Neural cell (in vitro differentiated cells): ENCODE measurements around the gene ATP7B. TPM values are rescaled to one million over a fixed set of nuclear protein-coding genes. Genes with fewer than 3 reads are reported as not detected.

Experiments used
- H2AFZ ChIP-seq: fragments of 200-600, 300-800 bp; sonication (generic), shearing (Covaris generic); 2 replicates; pipeline ENCODE4 v1.6.0; 2014; ENCODE audit warnings: low read depth, mild to moderate bottlenecking, antibody characterized with exemption, low read length, moderate library complexity
- H3F3A ChIP-seq: fragments of 200-600 bp; shearing (Covaris generic); 2 replicates; pipeline ENCODE4 v1.6.1; 2016; ENCODE audit warnings: mild to moderate bottlenecking, moderate library complexity, mixed read lengths, antibody characterized with exemption, low read length; ENCODE audit not compliant: insufficient read depth, poor library complexity, severe bottlenecking
- H3K27ac ChIP-seq: fragments of 200-600, 300-800 bp; sonication (generic), shearing (Covaris generic); 2 replicates; pipeline ENCODE4 v1.5.1; 2014; ENCODE audit warnings: mild to moderate bottlenecking, low read length, moderate library complexity
- H3K27me3 ChIP-seq: fragments of 300-800, 200-600 bp; sonication (generic), shearing (Covaris generic); 2 replicates; pipeline ENCODE4 v1.6.0; 2014; ENCODE audit warnings: mild to moderate bottlenecking, low read depth, low read length, moderate library complexity; ENCODE audit not compliant: insufficient read depth
- H3K36me3 ChIP-seq: fragments of 300-800, 200-600 bp; sonication (generic), shearing (Covaris generic); 2 replicates; pipeline ENCODE4 v1.5.1; 2014; ENCODE audit warnings: mild to moderate bottlenecking, antibody characterized with exemption, low read length, moderate library complexity; ENCODE audit not compliant: insufficient read depth
- H3K4me2 ChIP-seq: fragments of 300-800, 200-600 bp; sonication (generic), shearing (Covaris generic); 2 replicates; pipeline ENCODE4 v1.6.0; 2014; ENCODE audit warnings: mild to moderate bottlenecking, low read length
- H3K4me3 ChIP-seq: fragments of 300-800, 200-600 bp; sonication (generic), shearing (Covaris generic); 2 replicates; pipeline ENCODE4 v1.5.1; 2014; ENCODE audit warnings: mild to moderate bottlenecking, low read length, moderate library complexity
- H3K79me2 ChIP-seq: fragments of 200-600 bp; shearing (Covaris generic); replicated peaks from 2 replicates; pipeline ENCODE4 v1.6.0; 2014; ENCODE audit warnings: mild to moderate bottlenecking, low read length, moderate library complexity; ENCODE audit not compliant: insufficient read depth
- H3K9ac ChIP-seq: fragments of 300-800, 200-600 bp; sonication (generic), shearing (Covaris generic); 2 replicates; pipeline ENCODE4 v1.6.1; 2016; ENCODE audit warnings: mild to moderate bottlenecking, low read length, mixed read lengths
- H3K9me2 ChIP-seq: fragments of 200-600 bp; shearing (Covaris generic); 2 replicates; pipeline ENCODE4 v1.6.1; 2016; ENCODE audit warnings: mild to moderate bottlenecking, low read length, mixed read lengths; ENCODE audit not compliant: insufficient read depth
- H3K9me3 ChIP-seq: fragments of 200-600, 300-800 bp; sonication (generic), shearing (Covaris generic); 2 replicates; pipeline ENCODE4 v1.6.1; 2016; ENCODE audit warnings: mild to moderate bottlenecking, mixed run types, low read length, moderate library complexity, mixed read lengths
- H4K20me1 ChIP-seq: fragments of 200-600 bp; shearing (Covaris generic); 2 replicates; pipeline ENCODE4 v1.6.1; 2016; ENCODE audit warnings: mild to moderate bottlenecking, mixed run types; ENCODE audit not compliant: insufficient read depth
- CTCF ChIP-seq: fragments of 450-650 bp; IDR thresholded peaks from 2 replicates; pipeline ENCODE4 v1.5.1; 2014; ENCODE audit warnings: antibody characterized with exemption, mild to moderate bottlenecking, moderate library complexity; ENCODE audit not compliant: poor library complexity, severe bottlenecking
- EP300 ChIP-seq: fragments of 450-650 bp; conservative IDR thresholded peaks from 2 replicates; pipeline ENCODE4 v1.6.1; 2014; ENCODE audit warnings: antibody characterized with exemption, mild to moderate bottlenecking, moderate library complexity; ENCODE audit not compliant: poor library complexity, severe bottlenecking
- EZH2 ChIP-seq: fragments of 200-600, 300-800 bp; shearing (Covaris generic), sonication (generic); IDR thresholded peaks from 2 replicates; pipeline ENCODE4 v1.6.1; 2014; ENCODE audit warnings: antibody characterized with exemption, low read length, borderline replicate concordance, mild to moderate bottlenecking; ENCODE audit not compliant: insufficient read depth, poor library complexity, severe bottlenecking
- MXI1 ChIP-seq: fragments of 450-650 bp; conservative IDR thresholded peaks from 2 replicates; pipeline ENCODE4 v1.6.1; 2014; ENCODE audit warnings: antibody characterized with exemption, mild to moderate bottlenecking; ENCODE audit not compliant: poor library complexity, severe bottlenecking
- POLR2AphosphoS5 ChIP-seq: IDR thresholded peaks from 2 replicates; pipeline ENCODE4 v1.6.1; 2012
- RAD21 ChIP-seq: fragments of 450-650 bp; conservative IDR thresholded peaks from 2 replicates; pipeline ENCODE4 v1.6.1; 2014; ENCODE audit warnings: antibody characterized with exemption, mild to moderate bottlenecking, moderate library complexity
- REST ChIP-seq: IDR thresholded peaks from 2 replicates; pipeline ENCODE4 v1.6.1; 2012; ENCODE audit warnings: borderline replicate concordance
- SMC3 ChIP-seq: fragments of 450-650 bp; conservative IDR thresholded peaks from 2 replicates; pipeline ENCODE4 v1.6.1; 2014; ENCODE audit warnings: antibody characterized with exemption, mild to moderate bottlenecking, moderate library complexity; ENCODE audit not compliant: poor library complexity
- TAF1 ChIP-seq: IDR thresholded peaks from 2 replicates; pipeline ENCODE4 v1.6.1; 2012; ENCODE audit warnings: low read depth
- polyA plus RNA-seq: library from polyadenylated mRNA; depleted of rRNA; stranded (reverse); fragments of >200 nt; gene quantifications from 2 replicates; pipeline ENCODE4 v1.2.3, GENCODE V29; 2014

Gene ATP7B
- polyA plus RNA-seq, 1 donor from 2014 or later, result 6.3 TPM

- H3K36me3 ChIP-seq, result no peaks in the 10 kb centered on the region
- no peaks in the 10 kb centered on the region for H3K79me2 ChIP-seq
- H3K27ac ChIP-seq, result no peak overlapping the region
- H3K4me3 ChIP-seq, result no peak overlapping the region
- no peaks in the 10 kb centered on the region for H3K9me3 ChIP-seq
- no peak overlapping the region for H3K4me2 ChIP-seq
- no peaks in the 10 kb centered on the region for H4K20me1 ChIP-seq
- H3K9ac ChIP-seq, result no peak overlapping the region
- no peaks in the 10 kb centered on the region for H3K27me3 ChIP-seq
- no peak for TF ChIP-seq CTCF
- TF ChIP-seq SMC3, result no peak
- TF ChIP-seq MXI1, result no peak
- no peak for TF ChIP-seq TAF1
- no peak for TF ChIP-seq POLR2AphosphoS5
- TF ChIP-seq EP300, result no peak
- TF ChIP-seq EZH2, result no peak
- TF ChIP-seq RAD21, result no peak
- H3F3A ChIP-seq, result no peaks in the 10 kb centered on the region
- no peak overlapping the region for H2AFZ ChIP-seq
- H3K9me2 ChIP-seq, result no peaks in the 10 kb centered on the region
Observed at GRCh38 chr13:51961493-51962403, 49.5 kb downstream of the ATP7B start.

GRCh38 chr13:51960766-51961165 is 50.5 kb downstream of the ATP7B start:
- H3K9ac ChIP-seq, result no peak overlapping the region
- TF ChIP-seq REST, result no peak
- no peak for TF ChIP-seq SMC3
- TF ChIP-seq EP300, result no peak
- no peak for TF ChIP-seq MXI1
- H3F3A ChIP-seq, result no peaks in the 10 kb centered on the region
- no peaks in the 10 kb centered on the region for H3K36me3 ChIP-seq
- H3K27me3 ChIP-seq, result no peaks in the 10 kb centered on the region
- H3K9me2 ChIP-seq, result no peaks in the 10 kb centered on the region
- H3K4me2 ChIP-seq, result no peak overlapping the region
- H3K9me3 ChIP-seq, result no peaks in the 10 kb centered on the region
- H2AFZ ChIP-seq, result no peak overlapping the region
- no peak overlapping the region for H3K4me3 ChIP-seq
- no peaks in the 10 kb centered on the region for H3K79me2 ChIP-seq
- no peaks in the 10 kb centered on the region for H4K20me1 ChIP-seq
- H3K27ac ChIP-seq, result no peak overlapping the region
